GM18870 (cell line): ENCODE measurements around the gene FOXP2.

ENCODE experiments used
- ATAC-seq: cut with Tn5 transposase; IDR thresholded peaks from one replicate; pipeline ENCODE4 v1.9.1; 2021; ENCODE audit warnings: moderate library complexity; ENCODE audit not compliant: unreplicated experiment

FOXP2 gene

DNA sequence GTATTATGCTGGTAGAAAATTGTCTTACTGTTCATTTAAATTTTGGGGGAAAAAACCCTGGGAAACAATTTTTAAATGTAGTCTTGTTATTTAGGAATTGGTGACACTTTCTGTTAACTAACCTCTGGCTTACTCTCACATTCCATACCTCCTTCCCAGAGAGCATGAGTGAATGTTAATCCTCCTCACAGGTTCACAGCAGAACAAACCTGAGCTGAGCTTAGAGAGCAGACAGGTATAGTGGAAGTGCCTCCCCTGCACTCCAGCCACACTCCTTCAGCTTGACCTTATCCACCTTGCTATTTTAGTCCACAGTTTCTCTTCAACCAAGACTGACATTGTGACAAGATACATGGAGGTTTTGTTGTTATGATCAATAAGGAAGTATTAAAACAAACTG lies 235.9 kb downstream of the FOXP2 start:
- no peak for ATAC-seq

DNA sequence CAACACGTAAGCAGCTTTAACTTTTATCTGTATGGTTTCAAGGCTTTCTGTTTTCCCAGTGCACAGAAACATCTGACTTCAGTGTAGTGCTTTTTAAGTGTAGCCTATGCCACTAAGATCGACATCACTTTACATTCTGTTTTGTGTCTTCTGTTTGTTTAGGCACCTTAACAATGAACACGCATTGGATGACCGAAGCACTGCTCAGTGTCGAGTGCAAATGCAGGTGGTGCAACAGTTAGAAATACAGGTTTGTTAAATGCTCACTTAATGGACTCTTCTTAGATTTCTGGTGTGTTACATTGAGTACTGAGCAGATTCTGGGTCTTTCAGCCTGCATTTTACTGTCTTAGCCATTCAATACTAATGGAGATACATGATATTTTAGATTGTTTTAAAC lies 237.4 kb downstream of the FOXP2 start:
- ATAC-seq = no peak

DNA sequence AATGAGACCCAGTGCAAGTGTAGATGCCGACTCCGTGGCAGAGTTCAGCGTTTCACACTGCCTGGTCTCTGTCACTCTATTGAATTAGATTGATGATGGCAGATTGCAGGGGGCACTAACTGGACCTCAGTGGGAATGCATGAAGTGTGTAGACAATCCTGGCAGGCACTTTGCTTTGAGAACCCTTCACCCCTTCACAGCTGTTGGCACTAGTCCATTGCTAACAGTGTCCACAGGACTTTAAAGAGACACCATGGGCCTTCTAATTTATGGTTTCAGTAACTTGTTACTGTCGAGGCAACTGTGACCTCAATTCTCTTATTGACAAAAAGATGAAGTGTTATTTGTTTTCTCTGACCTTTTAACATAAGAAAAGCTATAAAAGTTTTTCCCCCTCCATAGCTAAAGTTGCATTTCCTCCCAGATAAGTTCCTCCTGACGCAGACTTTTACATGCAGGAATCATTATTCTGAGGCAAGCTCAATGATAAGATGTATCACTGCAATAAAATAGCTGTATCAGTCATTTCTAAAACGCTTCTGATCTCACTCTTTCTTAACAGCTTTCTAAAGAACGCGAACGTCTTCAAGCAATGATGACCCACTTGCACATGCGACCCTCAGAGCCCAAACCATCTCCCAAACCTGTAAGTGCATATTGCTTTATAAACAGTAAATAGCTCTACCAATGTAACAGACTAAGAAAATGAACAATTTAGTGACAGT lies 238.9 kb downstream of the FOXP2 start:
- ATAC-seq = no peak

DNA sequence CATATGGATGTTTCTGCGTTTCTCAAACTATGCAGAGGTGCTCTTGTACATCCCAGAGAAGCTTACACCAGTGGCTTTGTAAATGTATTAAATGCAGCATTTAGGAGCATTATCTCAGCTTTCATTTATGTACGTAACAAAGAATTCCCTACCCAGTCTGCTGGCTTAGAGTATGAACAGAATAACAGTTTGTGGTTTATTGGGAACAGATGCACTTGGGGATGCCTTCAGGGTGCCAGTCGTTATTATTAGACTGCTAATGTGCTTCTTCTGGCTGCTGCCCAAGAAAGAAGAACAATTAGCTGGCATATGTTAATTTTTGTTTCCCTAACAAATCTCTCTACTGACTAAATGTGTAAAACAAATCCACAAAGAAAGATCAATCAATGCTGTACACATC lies 241.9 kb downstream of the FOXP2 start:
- ATAC-seq = no peak

DNA sequence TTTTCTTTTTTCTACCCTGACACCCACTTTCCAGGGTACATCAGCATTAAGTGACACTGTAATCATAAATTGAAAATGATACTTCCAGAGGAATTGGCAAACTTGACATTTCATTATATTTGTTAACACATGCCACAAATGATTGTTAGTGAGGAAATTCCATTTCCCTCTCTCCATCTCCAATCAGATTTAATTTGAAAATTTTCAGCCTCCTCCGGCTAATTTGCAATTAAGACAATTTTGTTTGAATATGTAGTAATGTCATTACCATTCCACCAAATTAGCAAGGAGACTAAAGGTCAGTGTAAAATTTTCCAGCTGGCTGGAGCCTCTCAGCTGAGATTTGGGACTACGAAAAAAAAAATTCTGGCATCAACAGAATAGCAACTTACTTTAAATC lies 242.7 kb downstream of the FOXP2 start:
- ATAC-seq = no peak

DNA sequence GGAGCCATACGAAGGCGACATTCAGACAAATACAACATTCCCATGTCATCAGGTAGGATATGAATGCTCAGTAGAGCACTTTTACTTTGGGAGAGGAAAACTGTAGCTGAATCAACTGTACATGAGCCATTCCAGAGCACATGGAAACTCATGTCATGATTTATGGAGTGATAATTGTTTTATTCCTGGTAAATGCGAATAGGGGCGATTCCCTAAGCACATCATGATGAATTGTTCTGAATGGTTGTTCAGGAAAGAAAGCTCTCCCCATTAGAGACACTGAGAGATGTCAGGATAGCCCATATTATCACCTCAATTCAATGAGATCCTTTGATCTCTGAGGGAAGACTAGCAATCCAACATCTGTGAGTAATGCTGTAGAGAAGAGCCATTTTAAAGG lies 243.6 kb downstream of the FOXP2 start:
- no peak for ATAC-seq

DNA sequence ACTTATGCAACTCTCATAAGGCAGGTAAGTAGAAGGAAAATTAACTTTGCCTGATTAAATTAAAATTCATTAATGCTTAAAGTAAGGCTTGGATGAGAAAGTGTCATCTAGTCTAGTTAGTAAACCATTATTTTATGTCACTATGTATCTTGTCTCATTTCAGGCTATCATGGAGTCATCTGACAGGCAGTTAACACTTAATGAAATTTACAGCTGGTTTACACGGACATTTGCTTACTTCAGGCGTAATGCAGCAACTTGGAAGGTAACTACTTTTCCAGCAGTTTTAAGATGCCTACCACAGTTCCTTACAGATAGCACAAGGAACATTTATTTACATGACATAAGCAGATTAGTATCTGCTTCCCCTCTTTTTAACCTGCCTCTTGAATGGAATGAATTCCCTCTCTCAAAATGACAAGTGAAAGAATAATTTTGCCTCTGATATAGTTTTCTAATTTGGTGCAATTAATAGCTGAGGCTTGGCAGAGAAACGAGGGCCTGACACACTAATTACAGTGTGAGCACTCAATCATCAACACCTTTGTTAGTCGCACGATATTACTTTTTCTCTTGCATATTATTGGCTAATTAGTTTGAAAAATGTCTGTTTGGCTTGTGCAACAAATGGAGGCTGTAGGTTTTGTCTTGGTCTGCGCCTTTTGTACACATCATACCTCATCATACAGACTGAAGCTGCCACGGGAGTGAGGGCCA lies 245.0 kb downstream of the FOXP2 start:
- ATAC-seq = no peak

DNA sequence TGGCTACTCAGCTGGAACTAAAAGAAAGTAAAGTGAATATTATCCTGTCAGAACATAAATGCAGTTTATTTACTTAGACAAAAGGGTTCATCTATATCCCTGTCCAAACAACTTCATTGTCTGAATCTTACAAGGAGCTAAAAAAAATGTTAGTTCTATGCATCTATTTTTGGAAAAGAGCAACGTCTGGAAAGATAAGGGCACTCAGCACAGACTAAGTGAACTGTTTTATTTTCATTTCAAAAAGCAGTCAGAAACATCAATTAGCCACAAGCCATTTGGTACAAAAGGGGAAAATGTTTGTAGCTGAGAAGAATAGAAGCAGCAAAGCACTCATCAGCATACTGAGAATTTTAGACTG lies 245.5 kb downstream of the FOXP2 start:
- ATAC-seq = no peak

DNA sequence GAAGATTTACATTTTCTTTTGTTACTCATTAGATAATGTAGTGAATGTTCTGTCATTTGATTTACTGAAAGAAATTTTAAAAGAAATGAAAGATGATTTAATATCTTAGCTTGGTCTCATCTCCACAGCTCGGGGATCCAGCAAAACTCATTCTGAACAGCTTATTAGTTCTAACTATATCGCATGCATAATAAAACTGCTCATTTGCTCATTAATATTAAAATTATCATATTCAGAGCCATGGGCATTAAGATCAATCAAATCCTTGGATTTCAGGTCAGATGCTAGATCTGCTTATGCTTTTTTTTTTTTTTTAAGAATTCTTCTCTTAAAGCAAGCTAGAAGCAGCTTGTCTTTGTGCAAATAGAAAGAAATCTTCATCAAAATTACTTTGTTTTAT lies 246.1 kb downstream of the FOXP2 start:
- no peak for ATAC-seq

DNA sequence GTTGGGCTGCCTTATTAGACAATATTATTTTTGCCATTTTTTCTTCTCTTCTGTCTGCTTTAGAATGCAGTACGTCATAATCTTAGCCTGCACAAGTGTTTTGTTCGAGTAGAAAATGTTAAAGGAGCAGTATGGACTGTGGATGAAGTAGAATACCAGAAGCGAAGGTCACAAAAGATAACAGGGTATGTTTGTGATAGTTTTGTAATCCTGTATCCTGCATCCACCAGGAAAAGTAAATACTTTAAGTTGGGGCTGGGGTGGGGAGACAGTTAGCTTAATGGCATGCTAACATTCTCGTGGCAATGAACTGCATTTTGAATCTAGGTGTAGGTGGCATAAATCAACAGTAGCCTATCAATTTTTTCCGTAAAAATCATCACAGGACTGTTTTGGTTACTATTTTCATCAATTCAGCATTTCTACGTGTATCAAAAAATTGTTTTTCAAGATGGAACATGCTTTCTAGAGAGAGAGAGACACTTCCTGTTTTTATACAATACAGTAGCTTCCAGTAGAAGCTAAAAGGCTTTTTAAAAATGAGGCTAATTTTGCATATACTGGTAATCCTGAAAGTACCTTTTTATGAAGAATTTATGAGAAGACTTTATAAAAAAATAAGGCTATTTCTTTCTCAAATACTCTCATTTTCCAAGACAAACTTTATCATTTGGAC lies 247.5 kb downstream of the FOXP2 start:
- ATAC-seq = no peak

DNA sequence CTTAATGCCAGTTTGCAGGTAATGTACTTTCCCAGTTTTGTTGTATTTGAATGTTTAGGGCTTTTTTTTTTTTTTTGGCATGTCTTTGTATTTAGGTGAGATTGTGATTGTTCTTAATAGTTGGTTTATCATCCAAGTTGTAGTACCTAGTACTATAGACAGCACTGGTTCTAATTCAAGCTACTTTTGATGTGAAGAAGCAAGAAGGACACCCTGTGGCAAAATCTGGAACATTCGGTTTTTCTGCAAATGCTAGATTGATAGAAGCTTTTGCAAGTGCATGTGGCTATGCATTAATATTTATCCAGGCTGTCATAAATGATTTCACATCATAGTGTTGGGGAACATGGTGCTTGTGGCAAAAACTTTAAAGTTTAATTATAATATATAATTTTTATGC lies 248.9 kb downstream of the FOXP2 start:
- ATAC-seq = no peak

DNA sequence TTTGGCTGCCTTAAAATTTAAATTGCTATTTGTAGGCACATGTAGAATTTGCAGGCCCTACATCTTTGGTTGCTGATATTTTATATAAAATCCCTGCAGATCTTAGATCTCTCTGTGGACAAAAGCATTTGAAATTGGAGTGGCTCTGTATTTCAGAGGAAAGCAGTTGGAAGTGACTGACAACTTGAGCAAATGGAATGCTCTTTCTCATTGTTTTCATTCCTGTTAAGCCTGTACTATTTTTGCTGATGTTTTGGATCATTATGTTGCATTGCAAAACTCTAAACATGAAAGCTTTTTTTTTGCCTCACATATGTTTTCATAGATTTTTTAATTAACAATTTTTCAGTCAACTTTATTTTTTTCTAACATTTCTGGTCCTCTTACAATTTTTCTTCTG lies 256.1 kb downstream of the FOXP2 start:
- no peak for ATAC-seq

DNA sequence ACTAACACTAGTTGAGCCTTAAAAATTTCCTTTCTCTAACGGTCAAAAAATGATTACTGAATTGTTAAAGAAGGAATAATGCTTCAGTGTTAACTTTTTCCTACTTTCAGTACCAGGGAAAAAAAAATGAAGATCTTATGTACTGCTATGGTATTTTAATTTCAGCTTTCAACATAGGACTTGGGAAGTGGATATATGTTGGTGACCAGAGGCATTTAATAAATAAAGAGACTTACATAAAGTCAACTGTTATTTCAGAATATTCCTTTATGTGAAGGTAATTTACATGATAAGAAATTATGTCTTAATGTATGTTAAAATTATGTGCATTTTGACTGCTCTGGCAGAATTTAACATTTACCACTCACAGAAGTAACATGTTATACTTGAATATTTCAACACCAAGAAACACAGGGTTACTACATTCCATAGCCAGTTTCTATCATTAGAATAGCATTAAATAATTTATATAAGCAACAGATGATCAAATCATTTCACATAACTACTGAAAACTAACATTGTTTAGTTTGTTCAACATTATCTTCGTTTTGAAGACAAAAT lies 257.0 kb downstream of the FOXP2 start:
- no peak for ATAC-seq

DNA sequence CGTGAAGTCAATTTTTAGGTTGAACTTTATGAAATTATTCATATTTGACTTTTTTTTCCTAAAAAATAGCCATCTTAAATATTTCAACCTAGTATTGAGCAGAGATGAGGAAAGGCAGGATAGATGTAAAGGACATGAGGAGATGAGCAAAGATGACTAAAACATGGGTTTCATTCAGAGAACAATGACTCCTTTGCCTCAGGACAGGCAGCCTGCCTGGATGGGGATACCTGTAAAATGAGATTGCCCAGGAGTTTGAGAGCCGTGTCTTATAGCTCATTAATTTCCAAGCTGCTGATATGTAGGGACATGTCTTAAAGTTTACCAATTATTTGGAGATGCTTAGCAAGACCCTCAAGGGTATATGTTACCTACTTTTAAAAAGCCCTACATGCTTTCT lies 263.5 kb downstream of the FOXP2 start:
- no peak for ATAC-seq

DNA sequence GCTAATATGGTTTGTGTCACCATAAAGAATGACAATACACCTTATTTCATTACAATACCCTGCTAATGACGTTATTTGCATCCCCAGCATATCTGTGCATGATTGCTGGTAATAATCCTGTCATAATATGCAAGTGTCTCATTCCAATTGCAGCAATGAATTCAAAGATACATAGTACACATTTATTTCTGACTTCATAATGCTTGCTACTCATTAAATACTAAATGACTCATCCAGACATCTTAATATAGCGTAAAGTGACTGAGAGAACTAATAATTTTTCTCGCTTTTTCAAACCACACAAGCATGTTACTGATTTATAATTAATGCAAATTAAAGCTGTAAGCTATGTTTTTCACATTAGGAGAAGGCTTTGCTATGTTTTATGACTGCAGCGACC lies 272.6 kb downstream of the FOXP2 start:
- ATAC-seq = no peak

DNA sequence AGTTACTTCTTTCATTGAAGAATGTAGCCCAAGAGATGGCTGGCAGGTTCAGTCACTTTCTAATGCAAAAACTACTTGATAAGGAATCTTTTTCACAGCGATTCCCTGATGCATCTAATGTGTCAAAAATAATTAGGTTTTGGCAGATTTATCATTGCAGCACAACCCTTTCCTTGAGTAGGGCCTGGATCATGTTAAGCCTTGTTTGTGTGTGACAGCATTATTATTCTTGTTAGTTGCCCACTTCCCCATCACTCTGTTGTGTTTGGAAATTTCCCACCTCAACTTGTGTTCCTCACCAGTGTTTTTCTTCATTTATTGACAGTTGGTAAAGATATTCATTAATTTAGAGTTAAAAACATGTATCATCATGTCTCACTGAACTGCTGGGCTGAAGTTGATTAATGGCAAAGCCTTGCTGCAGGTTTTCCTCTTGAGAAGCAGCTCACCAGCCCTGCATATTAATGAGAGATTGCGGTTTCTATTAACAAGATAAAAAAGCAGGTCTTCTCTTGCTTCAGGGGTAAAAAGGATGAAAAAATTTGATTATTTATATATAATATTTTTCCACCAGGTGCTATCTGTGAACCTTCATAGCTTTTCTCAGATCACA lies 273.9 kb downstream of the FOXP2 start:
- ATAC-seq = no peak

DNA sequence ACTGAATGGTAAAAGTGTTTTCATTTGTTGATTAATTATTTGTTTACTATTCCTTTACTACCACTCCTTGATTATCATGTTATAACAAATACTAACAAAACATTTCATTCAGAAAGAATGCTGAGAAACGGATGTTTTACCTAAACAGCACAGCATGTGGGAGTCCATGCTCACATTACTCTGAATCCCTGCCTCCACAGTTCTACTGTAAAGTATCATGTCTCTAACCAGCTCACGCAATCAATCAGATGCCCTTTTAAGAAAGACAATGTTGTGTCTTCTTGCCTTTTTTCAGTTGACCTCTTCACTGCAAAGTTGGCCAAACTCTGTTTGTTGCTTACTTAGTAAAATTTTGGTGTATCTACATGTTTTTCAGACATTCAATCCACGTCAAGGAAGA lies 274.8 kb downstream of the FOXP2 start:
- ATAC-seq = no peak

DNA sequence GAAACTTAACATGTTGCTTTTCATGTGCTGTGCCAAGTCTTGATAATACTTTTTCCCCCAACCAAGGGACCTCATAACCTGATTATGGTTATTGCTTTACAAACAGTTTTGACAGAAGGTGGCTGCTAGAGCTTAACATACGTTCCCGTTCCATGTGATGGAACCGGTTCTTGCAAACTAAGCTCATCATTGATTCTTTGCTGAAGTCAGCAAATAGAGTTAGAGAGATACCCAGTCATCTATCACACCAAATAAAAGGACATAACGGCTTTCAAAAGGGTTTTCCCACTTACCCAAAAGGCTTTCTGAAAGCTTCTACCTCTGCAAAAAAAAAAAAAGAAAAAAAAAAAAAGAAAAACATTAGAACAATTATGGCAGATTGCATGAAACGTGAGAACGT lies 277.0 kb downstream of the FOXP2 start:
- no peak for ATAC-seq

DNA sequence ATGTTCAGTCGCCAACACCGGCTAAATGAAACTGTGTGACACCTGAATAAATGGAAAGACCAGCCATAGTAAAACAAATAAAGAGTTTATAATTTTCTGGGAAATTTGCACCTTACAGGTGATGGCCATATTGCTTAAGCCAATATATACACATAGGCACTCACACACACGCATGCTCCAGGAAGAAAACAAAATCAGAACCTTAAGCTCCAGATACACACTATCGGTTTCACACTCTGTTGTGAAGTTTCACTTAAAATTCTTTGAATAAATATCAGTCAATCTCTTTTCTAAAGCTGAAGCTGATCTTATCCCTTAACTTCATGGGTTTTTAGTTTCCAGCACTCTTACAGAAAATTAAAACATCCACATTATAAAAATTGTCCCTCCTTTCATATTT lies 280.6 kb downstream of the FOXP2 start:
- ATAC-seq = no peak

DNA sequence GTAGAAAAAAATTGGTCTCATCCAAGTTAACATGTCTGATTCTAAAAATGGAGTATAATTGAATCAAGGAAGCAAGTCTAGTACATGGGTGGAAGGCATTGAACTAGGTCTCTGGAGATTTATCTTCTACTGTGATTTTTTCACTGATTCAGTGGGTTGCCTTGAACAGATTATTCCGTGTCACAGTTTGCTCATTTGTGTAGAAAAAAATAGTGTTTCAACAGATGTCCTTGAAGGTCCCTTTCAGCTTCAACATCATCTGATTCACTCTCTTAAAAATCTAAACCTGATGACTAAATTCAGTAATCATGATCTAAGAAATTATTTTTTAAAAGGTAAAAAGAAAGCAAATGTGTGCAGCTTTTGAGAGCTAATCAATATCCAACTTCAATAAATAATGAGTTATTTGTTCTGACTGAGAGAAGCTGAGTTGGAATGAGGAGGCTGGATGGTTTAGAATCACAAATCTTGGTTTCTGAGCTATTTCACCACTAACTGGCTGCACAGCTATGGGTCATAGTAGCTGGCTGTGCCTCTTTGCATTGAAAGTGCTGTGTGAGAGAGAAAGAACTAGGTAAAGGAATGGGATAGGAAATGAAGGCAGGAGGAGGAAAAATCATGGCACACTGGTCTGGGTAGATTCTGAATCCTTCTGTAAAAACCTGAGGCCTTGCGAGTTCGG lies 285.8 kb downstream of the FOXP2 start:
- no peak for ATAC-seq

DNA sequence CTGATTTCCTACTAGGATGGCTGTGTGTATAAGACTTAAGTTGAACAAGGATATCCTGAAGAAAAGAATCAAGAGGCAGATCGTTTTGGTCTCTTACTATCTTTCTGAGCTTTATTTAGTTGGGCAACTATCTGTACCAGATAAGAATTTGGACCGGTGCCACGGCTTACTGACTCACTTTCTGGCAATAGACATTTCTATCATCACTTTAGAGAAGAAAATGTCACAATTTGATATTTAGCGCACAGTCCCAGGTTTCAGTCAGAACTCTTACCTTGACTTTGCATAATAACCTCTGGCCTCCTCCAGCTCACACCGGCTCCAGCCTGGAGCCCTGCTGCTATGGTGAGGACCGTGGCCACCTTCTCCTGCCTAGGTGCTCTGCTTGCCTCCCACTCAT lies 289.1 kb downstream of the FOXP2 start:
- ATAC-seq = no peak
